ENCODE results near the gene COL9A3. TPM values are rescaled to one million over a fixed set of nuclear protein-coding genes. Genes with fewer than 3 reads are reported as not detected.

Gene COL9A3
- total and polyA plus RNA-seq, 4 donors = 0.13 to 6.5 (median 1.1) TPM

Other genes with a start within 250 kb of the COL9A3 start
- 10 to 100 TPM; 13.9 to 14.6 TPM for gene SLCO4A1, start 174.5 kb upstream of the COL9A3 start, total RNA-seq
- gene SLCO4A1, start 174.5 kb upstream of the COL9A3 start, polyA plus RNA-seq = 1 to 10 TPM; 1.0 to 4.1 TPM
- not detected for gene NTSR1, start 108.2 kb upstream of the COL9A3 start, total RNA-seq
- gene NTSR1, start 108.2 kb upstream of the COL9A3 start, polyA plus RNA-seq = not detected
- gene MRGBP, start 20.6 kb upstream of the COL9A3 start, total RNA-seq = 1 to 10 TPM; 7.5 to 7.6 TPM
- 1 to 10 TPM; 4.0 to 7.8 TPM for gene MRGBP, start 20.6 kb upstream of the COL9A3 start, polyA plus RNA-seq
- 10 to 100 TPM; 31.7 to 42.6 TPM for gene OGFR, start 12.2 kb upstream of the COL9A3 start, total RNA-seq
- 10 to 100 TPM; 18.5 to 58.8 TPM for gene OGFR, start 12.2 kb upstream of the COL9A3 start, polyA plus RNA-seq
- 10 to 100 TPM in 1 of 2 donors, 1 to 10 TPM in 1; 4.9 to 10.7 TPM for gene TCFL5, start 44.8 kb downstream of the COL9A3 start, total RNA-seq
- gene TCFL5, start 44.8 kb downstream of the COL9A3 start, polyA plus RNA-seq = 1 to 10 TPM; 4.5 TPM
- gene DIDO1, start 109.5 kb downstream of the COL9A3 start, total RNA-seq = 10 to 100 TPM; 45.8 to 64.2 TPM
- 10 to 100 TPM in 1 of 2 donors, 1 to 10 TPM in 1; 8.1 to 40.3 TPM for gene DIDO1, start 109.5 kb downstream of the COL9A3 start, polyA plus RNA-seq
- 10 to 100 TPM; 22.0 to 23.7 TPM for gene GID8, start 121.1 kb downstream of the COL9A3 start, total RNA-seq
- 10 to 100 TPM in 1 of 2 donors, 1 to 10 TPM in 1; 8.9 to 15.0 TPM for gene GID8, start 121.1 kb downstream of the COL9A3 start, polyA plus RNA-seq
- 10 to 100 TPM; 17.8 to 18.5 TPM for gene SLC17A9, start 135.7 kb downstream of the COL9A3 start, total RNA-seq
- gene SLC17A9, start 135.7 kb downstream of the COL9A3 start, polyA plus RNA-seq = 10 to 100 TPM in 1 of 2 donors, 1 to 10 TPM in 1; 5.3 to 54.5 TPM
- gene BHLHE23, start 189.9 kb downstream of the COL9A3 start, total RNA-seq = not detected
- gene BHLHE23, start 189.9 kb downstream of the COL9A3 start, polyA plus RNA-seq = not detected

Data from aorta (tissue), 4 donors.